ENCODE measurements around the gene SCRN2.

DNA sequence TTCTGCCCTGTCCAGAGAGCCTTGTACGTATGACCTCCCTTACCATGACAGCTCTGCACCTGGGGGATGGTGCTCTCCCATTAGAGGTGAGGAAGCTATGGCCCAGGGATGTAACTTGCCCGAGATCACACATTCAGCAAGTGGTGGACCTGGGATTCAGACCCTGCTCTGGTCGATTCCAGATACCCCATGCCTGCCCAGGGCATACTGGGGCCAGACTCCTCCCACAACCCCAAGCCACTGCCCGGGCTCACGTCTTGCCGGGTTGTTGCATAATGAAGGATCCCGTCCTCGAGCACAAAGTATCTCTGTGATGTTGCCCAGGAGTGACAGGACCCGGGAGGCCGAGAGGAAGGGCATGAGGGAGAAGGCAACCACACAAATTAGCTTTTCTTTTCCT is 21.6 kb downstream of the SCRN2 start:
- TF ChIP-seq JUNB (IDR thresholded peaks at IDR 0.05; ENCODE audit: unreplicated experiment) (no peak), EZH2phosphoT487 (IDR thresholded peaks at IDR 0.05; ENCODE audit: unreplicated experiment) (no peak), ZNF114 (CRISPR knock-in tag; IDR thresholded peaks at IDR 0.05) (no peak), POLR2AphosphoS5 (IDR thresholded peaks at IDR 0.05; ENCODE audit: low read depth) (no peak), EZH2 (IDR thresholded peaks at IDR 0.05; ENCODE audit: low read depth, unreplicated experiment) (no peak), CREB1 (CRISPR knock-in tag; IDR thresholded peaks at IDR 0.05; ENCODE audit: low read depth) (no peak), ZNF331 (CRISPR knock-in tag; IDR thresholded peaks at IDR 0.05; ENCODE audit: low read depth) (no peak), STAT1 (IDR thresholded peaks at IDR 0.05; ENCODE audit: unreplicated experiment) (no peak)
- TF ChIP-seq, protein P1, sequence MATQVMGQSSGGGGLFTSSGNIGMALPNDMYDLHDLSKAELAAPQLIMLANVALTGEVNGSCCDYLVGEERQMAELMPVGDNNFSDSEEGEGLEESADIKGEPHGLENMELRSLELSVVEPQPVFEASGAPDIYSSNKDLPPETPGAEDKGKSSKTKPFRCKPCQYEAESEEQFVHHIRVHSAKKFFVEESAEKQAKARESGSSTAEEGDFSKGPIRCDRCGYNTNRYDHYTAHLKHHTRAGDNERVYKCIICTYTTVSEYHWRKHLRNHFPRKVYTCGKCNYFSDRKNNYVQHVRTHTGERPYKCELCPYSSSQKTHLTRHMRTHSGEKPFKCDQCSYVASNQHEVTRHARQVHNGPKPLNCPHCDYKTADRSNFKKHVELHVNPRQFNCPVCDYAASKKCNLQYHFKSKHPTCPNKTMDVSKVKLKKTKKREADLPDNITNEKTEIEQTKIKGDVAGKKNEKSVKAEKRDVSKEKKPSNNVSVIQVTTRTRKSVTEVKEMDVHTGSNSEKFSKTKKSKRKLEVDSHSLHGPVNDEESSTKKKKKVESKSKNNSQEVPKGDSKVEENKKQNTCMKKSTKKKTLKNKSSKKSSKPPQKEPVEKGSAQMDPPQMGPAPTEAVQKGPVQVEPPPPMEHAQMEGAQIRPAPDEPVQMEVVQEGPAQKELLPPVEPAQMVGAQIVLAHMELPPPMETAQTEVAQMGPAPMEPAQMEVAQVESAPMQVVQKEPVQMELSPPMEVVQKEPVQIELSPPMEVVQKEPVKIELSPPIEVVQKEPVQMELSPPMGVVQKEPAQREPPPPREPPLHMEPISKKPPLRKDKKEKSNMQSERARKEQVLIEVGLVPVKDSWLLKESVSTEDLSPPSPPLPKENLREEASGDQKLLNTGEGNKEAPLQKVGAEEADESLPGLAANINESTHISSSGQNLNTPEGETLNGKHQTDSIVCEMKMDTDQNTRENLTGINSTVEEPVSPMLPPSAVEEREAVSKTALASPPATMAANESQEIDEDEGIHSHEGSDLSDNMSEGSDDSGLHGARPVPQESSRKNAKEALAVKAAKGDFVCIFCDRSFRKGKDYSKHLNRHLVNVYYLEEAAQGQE (IDR thresholded peaks at IDR 0.05; ENCODE audit: unreplicated experiment) = no peak
- TF ChIP-seq, protein P2, sequence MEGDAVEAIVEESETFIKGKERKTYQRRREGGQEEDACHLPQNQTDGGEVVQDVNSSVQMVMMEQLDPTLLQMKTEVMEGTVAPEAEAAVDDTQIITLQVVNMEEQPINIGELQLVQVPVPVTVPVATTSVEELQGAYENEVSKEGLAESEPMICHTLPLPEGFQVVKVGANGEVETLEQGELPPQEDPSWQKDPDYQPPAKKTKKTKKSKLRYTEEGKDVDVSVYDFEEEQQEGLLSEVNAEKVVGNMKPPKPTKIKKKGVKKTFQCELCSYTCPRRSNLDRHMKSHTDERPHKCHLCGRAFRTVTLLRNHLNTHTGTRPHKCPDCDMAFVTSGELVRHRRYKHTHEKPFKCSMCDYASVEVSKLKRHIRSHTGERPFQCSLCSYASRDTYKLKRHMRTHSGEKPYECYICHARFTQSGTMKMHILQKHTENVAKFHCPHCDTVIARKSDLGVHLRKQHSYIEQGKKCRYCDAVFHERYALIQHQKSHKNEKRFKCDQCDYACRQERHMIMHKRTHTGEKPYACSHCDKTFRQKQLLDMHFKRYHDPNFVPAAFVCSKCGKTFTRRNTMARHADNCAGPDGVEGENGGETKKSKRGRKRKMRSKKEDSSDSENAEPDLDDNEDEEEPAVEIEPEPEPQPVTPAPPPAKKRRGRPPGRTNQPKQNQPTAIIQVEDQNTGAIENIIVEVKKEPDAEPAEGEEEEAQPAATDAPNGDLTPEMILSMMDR (conservative IDR thresholded peaks at IDR 0.05; ENCODE audit: low read depth in 2 of 2) = no peak
